A673 (cell line): ENCODE data around the gene DVL1. TPM values are rescaled to one million over a fixed set of nuclear protein-coding genes. Genes with fewer than 3 reads are reported as not detected.

Experiments used
- BruUV-seq: library from RNA; stranded (reverse); fragments of 400-500 nt; replicated peaks from 2 replicates; lab custom pipeline; 2021; lab: Mats Ljungman, UMichigan
- CTCF ChIA-PET: fragments of 300-600 bp; sonication (Branson Sonifier 250); formaldehyde crosslinking; loops from one replicate; lab custom pipeline; 2022; ENCODE audit warnings: antibody characterized with exemption; lab: Charles Lee
- POLR2A ChIA-PET: fragments of 300-600 bp; sonication (Branson Sonifier 250); formaldehyde crosslinking; loops from one replicate; lab custom pipeline; 2022; ENCODE audit warnings: antibody characterized with exemption; ENCODE audit not compliant: low non-redundant PET; lab: Charles Lee
- DNase-seq: peaks from one replicate; pipeline ENCODE4 v3.0.0-alpha.2; 2015; ENCODE audit warnings: low spot score
- H3K27ac ChIP-seq: fragments of 200-600 bp; sonication (generic); 2 replicates; pipeline ENCODE4 v1.5.1; 2016; ENCODE audit warnings: mixed run types, low read depth, mild to moderate bottlenecking, mixed read lengths, antibody characterized with exemption, low read length; ENCODE audit not compliant: poor library complexity, severe bottlenecking
- H3K27me3 ChIP-seq: fragments of 200-600 bp; sonication (generic); replicated peaks from 2 replicates; pipeline ENCODE4 v1.6.1; 2017; ENCODE audit warnings: mixed run types, low read depth, mild to moderate bottlenecking, mixed read lengths, antibody characterized with exemption, low read length; ENCODE audit not compliant: insufficient read depth, poor library complexity
- H3K36me3 ChIP-seq: fragments of 200-600 bp; sonication (generic); 2 replicates; pipeline ENCODE4 v1.6.1; 2016; ENCODE audit warnings: mixed run types, mild to moderate bottlenecking, mixed read lengths, antibody characterized with exemption, low read length; ENCODE audit not compliant: insufficient read depth, poor library complexity, severe bottlenecking
- H3K4me1 ChIP-seq: fragments of 200-600 bp; sonication (generic); 2 replicates; pipeline ENCODE4 v1.6.1; 2017; ENCODE audit warnings: mixed run types, mild to moderate bottlenecking, mixed read lengths, antibody characterized with exemption, low read length; ENCODE audit not compliant: insufficient read depth, poor library complexity, severe bottlenecking
- H3K4me3 ChIP-seq: fragments of 200-600 bp; sonication (generic); 2 replicates; pipeline ENCODE4 v1.5.1; 2016; ENCODE audit warnings: low read depth, mixed run types, mild to moderate bottlenecking, mixed read lengths, low read length; ENCODE audit not compliant: poor library complexity, severe bottlenecking
- H3K9me3 ChIP-seq: fragments of 200-600 bp; sonication (generic); 2 replicates; pipeline ENCODE4 v1.6.1; 2016; ENCODE audit warnings: mixed run types, low read depth, mild to moderate bottlenecking, mixed read lengths, antibody characterized with exemption, low read length; ENCODE audit not compliant: poor library complexity, severe bottlenecking
- EZH2 ChIP-seq: fragments of 200-600 bp; sonication (generic); IDR thresholded peaks from 2 replicates; pipeline ENCODE4 v1.6.1; 2017; ENCODE audit warnings: borderline replicate concordance, low read depth, mild to moderate bottlenecking, mixed read lengths, antibody characterized with exemption, low read length; ENCODE audit not compliant: poor library complexity, severe bottlenecking
- intact Hi-C: fragments of 100-400 bp; cut with micrococcal nuclease; formaldehyde crosslinking; loops from one replicate; pipeline ENCODE4 v1.10.0; 2022; ENCODE audit not compliant: unreplicated experiment
- total RNA-seq: library from RNA; stranded (reverse); gene quantifications from 2 replicates; pipeline ENCODE4 v1.2.3, GENCODE V29; 2021
- TF ChIP-seq, protein P1 (sequence below): fragments of 300-800, 200-600 bp; sonication (generic); conservative IDR thresholded peaks from 2 replicates; pipeline ENCODE4 v1.5.1; 2017; ENCODE audit warnings: low read depth, mild to moderate bottlenecking, antibody characterized with exemption, low read length, moderate library complexity, mixed read lengths

The DVL1 gene
- total RNA-seq, 1 experiment from 2014 or later = 48.0 TPM

DNA sequence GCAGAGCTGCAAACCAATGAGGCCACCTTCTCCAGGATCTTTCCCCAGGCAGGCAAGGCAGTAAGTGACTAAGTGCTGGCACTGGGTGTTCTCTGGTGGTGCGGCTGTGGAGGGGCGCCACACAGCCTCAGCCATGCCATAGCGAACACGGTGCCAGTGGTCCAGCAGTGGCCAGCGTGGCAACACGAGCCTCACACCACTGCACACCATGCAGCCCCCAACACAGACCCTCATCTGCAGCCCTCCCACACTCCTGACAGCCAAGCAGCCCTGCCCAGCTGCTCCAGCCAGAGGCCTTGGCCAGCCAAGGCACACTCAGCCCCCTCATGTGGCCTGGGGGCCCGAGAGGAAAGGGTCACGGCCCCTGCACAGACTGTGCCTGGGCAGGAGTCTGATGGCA lies 27.7 kb downstream of the DVL1 start:
- no peak for DNase-seq
- Histone ChIP-seq H3K4me3 (no peak overlapping the region), H3K4me1 (peaks cover 22% of the 10 kb centered on the region), H3K36me3 (peaks cover 35% of the 10 kb centered on the region), H3K27me3 (no peaks in the 10 kb centered on the region), H3K27ac (no peak overlapping the region), H3K9me3 (no peaks in the 10 kb centered on the region)
- POLR2A ChIA-PET = no interaction called here
- BruUV-seq = no TSS peak
- intact Hi-C loops = no loop called here
- CTCF ChIA-PET = no interaction called here
- TF ChIP-seq, protein P1, sequence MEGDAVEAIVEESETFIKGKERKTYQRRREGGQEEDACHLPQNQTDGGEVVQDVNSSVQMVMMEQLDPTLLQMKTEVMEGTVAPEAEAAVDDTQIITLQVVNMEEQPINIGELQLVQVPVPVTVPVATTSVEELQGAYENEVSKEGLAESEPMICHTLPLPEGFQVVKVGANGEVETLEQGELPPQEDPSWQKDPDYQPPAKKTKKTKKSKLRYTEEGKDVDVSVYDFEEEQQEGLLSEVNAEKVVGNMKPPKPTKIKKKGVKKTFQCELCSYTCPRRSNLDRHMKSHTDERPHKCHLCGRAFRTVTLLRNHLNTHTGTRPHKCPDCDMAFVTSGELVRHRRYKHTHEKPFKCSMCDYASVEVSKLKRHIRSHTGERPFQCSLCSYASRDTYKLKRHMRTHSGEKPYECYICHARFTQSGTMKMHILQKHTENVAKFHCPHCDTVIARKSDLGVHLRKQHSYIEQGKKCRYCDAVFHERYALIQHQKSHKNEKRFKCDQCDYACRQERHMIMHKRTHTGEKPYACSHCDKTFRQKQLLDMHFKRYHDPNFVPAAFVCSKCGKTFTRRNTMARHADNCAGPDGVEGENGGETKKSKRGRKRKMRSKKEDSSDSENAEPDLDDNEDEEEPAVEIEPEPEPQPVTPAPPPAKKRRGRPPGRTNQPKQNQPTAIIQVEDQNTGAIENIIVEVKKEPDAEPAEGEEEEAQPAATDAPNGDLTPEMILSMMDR = no peak
- no peak for TF ChIP-seq EZH2

- ChIA-PET POLR2A (no interaction called here), CTCF (no interaction called here)
Observed at GRCh38 chr1:1320666-1321448, 28.4 kb downstream of the DVL1 start.

DNA sequence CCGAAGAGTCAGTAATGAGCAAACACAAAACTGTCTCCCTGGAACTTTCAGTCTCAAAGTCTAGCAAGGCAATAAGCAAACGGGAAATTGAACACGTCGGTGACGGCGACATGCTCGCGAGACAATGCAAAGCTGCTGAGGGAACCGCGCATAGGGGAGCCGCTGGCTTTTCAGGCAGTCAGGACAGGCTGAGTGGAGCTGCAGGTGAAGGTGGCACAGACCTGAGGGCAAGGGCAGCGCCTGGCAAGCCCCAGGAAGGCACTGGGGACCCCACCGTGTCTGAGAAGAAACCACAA lies 29.6 kb downstream of the DVL1 start:
- no peak overlapping the region for H3K4me3 ChIP-seq
- ChIA-PET POLR2A (no interaction called here), CTCF (no interaction called here)
- no peak for TF ChIP-seq EZH2
- TF ChIP-seq, protein P1 = no peak
- no peaks in the 10 kb centered on the region for H3K9me3 ChIP-seq
- H3K36me3 ChIP-seq = peaks cover 43% of the 10 kb centered on the region
- H3K27ac ChIP-seq = no peak overlapping the region
- no peak for DNase-seq
- H3K27me3 ChIP-seq = no peaks in the 10 kb centered on the region
- intact Hi-C loops = no loop called here
- BruUV-seq = no TSS peak
- H3K4me1 ChIP-seq = peaks cover 14% of the 10 kb centered on the region

More at GRCh38 chr1:1320666-1321448, 28.4 kb downstream of the DVL1 start:
- no peak overlapping the region for H3K27ac ChIP-seq
- H3K4me1 ChIP-seq = peaks cover 21% of the 10 kb centered on the region
- H3K4me3 ChIP-seq = no peak overlapping the region
- intact Hi-C loops = no loop called here
- BruUV-seq = no TSS peak
- no peaks in the 10 kb centered on the region for H3K27me3 ChIP-seq
- H3K36me3 ChIP-seq = peaks cover 35% of the 10 kb centered on the region
- no peak for DNase-seq
- H3K9me3 ChIP-seq = no peaks in the 10 kb centered on the region
- TF ChIP-seq EZH2 = no peak
- TF ChIP-seq, protein P1 = no peak
